ENCODE measurements around the gene PIMREG. TPM values are rescaled to one million over a fixed set of nuclear protein-coding genes. Genes with fewer than 3 reads are reported as not detected.

PIMREG gene
- polyA plus RNA-seq, 1 donor (not counting 4 experiments of a cell fraction or from before 2014, with no cell fraction given), result 7.5 TPM

DNA sequence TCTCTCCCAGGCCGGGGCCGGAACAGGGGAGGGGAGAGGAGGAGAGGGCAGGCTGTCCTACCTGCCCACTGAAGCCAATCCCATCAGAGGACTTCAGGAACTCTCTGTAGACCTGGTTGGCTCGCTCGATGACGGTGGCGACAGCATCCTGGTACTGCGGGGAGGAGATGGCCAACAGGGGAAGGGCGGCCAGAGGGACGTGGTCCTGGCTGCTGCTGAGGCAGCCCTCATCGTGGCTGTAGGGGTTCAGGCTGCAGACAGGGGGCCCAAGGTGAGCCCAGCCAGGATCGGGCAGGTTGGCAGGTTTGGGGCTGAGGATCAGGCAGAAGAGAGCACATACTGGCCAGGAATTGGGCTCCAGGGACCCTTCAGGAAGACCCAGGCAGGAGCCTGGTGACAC, 34.2 kb downstream of the PIMREG start:
- Histone ChIP-seq H2AFZ (ENCODE audit: control insufficient read depth, low read length) (no peak overlapping the region), H3K79me2 (ENCODE audit: control insufficient read depth, insufficient read depth, low read length) (no peaks in the 10 kb centered on the region), H3K9ac (ENCODE audit: control insufficient read depth, extremely low read depth, insufficient read depth, low read length) (no peak overlapping the region), H3K9me3 (ENCODE audit: control insufficient read depth, low read depth, low read length) (no peaks in the 10 kb centered on the region), H3K4me3 (ENCODE audit: control insufficient read depth in 2 of 3, extremely low read depth in 1 of 3, insufficient read depth in 2 of 3, low read depth in 1 of 3, low read length in 3 of 3) (no peak overlapping the region), H3K4me2 (ENCODE audit: control insufficient read depth, extremely low read depth, insufficient read depth, low read depth, low read length) (no peak overlapping the region), H3K9me1 (ENCODE audit: control insufficient read depth, extremely low read depth, insufficient read depth, low read length) (peaks cover 2% of the 10 kb centered on the region), H3K36me3 (ENCODE audit: control insufficient read depth in 2 of 2, extremely low read depth in 1 of 2, insufficient read depth in 2 of 2, low read length in 2 of 2) (peaks cover 0 to 3% of the 10 kb centered on the region in 2 experiments), H4K20me1 (ENCODE audit: control insufficient read depth, extremely low read depth, insufficient read depth, low read length) (no peaks in the 10 kb centered on the region), H3K4me1 (ENCODE audit: control insufficient read depth, extremely low read depth, insufficient read depth, low read length) (peaks cover 29% of the 10 kb centered on the region), H3K27ac (ENCODE audit: control insufficient read depth, insufficient read depth, low read length) (no peak overlapping the region), H3K27me3 (ENCODE audit: control insufficient read depth, extremely low read depth, insufficient read depth, low read length) (no peaks in the 10 kb centered on the region)
- TF ChIP-seq, protein P1, sequence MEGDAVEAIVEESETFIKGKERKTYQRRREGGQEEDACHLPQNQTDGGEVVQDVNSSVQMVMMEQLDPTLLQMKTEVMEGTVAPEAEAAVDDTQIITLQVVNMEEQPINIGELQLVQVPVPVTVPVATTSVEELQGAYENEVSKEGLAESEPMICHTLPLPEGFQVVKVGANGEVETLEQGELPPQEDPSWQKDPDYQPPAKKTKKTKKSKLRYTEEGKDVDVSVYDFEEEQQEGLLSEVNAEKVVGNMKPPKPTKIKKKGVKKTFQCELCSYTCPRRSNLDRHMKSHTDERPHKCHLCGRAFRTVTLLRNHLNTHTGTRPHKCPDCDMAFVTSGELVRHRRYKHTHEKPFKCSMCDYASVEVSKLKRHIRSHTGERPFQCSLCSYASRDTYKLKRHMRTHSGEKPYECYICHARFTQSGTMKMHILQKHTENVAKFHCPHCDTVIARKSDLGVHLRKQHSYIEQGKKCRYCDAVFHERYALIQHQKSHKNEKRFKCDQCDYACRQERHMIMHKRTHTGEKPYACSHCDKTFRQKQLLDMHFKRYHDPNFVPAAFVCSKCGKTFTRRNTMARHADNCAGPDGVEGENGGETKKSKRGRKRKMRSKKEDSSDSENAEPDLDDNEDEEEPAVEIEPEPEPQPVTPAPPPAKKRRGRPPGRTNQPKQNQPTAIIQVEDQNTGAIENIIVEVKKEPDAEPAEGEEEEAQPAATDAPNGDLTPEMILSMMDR (optimal IDR thresholded peaks at IDR 0.05 in 1 of 3, IDR thresholded peaks at IDR 0.05 in 1 of 3, conservative IDR thresholded peaks at IDR 0.05 in 1 of 3; ENCODE audit: extremely low read depth in 1 of 3, insufficient read depth in 2 of 3, low read length in 3 of 3), result no peak
- TF ChIP-seq EZH2 (IDR thresholded peaks at IDR 0.05; ENCODE audit: low read length), result no peak
- FAIRE-seq, result no peak
- dilution Hi-C loops (cut with MboI; ENCODE audit: extremely low pct_ligation_motif_present, low sequenced_read_pairs), result no loop called here
- DNase-seq (ENCODE audit: low read depth, low spot score), result no peak

DNA sequence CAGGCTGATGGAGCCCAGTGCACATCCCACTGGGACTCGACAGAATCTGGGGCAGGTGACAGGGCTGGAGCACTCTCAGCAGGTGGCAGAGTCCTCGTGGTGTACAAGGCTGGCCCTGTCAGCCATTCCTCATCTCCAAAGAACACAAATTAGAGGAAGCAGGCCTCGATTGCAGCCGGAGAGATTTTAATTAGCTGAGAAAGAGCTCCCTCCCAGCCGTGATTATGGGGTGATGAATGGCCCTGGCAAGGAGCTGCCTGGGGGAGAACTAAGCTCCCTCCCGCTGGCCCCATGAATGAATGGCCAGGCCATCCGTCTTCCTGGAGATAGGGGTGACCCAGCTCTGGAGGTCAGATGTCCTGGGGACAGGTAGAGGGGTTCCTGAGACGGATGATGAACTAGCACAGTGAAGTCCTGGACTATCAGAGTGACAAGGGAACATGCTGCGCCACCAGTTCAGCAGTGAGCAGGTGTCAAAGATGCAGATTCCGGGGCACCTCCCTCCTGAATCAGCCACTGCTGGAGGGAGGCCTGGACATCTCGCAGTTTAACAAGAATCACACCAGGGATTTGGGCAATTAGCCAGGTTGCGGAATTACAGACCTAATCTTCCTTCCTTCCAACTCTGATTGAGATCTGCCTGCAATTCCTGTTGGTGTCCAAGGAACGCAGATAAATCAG, 35.5 kb downstream of the PIMREG start:
- no peak overlapping the region for H3K4me2 ChIP-seq (ENCODE audit: control insufficient read depth, extremely low read depth, insufficient read depth, low read depth, low read length)
- no peak overlapping the region for H3K27ac ChIP-seq (ENCODE audit: control insufficient read depth, insufficient read depth, low read length)
- no peaks in the 10 kb centered on the region for H4K20me1 ChIP-seq (ENCODE audit: control insufficient read depth, extremely low read depth, insufficient read depth, low read length)
- peaks cover 23% of the 10 kb centered on the region for H3K4me1 ChIP-seq (ENCODE audit: control insufficient read depth, extremely low read depth, insufficient read depth, low read length)
- FAIRE-seq (no peak), DNase-seq (ENCODE audit: low read depth, low spot score) (no peak)
- H3K9me3 ChIP-seq (ENCODE audit: control insufficient read depth, low read depth, low read length), result no peaks in the 10 kb centered on the region
- dilution Hi-C loops (cut with MboI; ENCODE audit: extremely low pct_ligation_motif_present, low sequenced_read_pairs), result no loop called here
- H3K9ac ChIP-seq (ENCODE audit: control insufficient read depth, extremely low read depth, insufficient read depth, low read length), result no peak overlapping the region
- no peak overlapping the region for H2AFZ ChIP-seq (ENCODE audit: control insufficient read depth, low read length)
- no peak overlapping the region for H3K4me3 ChIP-seq (ENCODE audit: control insufficient read depth in 2 of 3, extremely low read depth in 1 of 3, insufficient read depth in 2 of 3, low read depth in 1 of 3, low read length in 3 of 3)
- no peaks in the 10 kb centered on the region for H3K79me2 ChIP-seq (ENCODE audit: control insufficient read depth, insufficient read depth, low read length)
- peaks cover 2% of the 10 kb centered on the region for H3K9me1 ChIP-seq (ENCODE audit: control insufficient read depth, extremely low read depth, insufficient read depth, low read length)
- peaks cover 4 to 5% of the 10 kb centered on the region in 2 experiments for H3K36me3 ChIP-seq (ENCODE audit: control insufficient read depth in 2 of 2, extremely low read depth in 1 of 2, insufficient read depth in 2 of 2, low read length in 2 of 2)
- no peaks in the 10 kb centered on the region for H3K27me3 ChIP-seq (ENCODE audit: control insufficient read depth, extremely low read depth, insufficient read depth, low read length)
- TF ChIP-seq, protein P1 (optimal IDR thresholded peaks at IDR 0.05 in 1 of 3, IDR thresholded peaks at IDR 0.05 in 1 of 3, conservative IDR thresholded peaks at IDR 0.05 in 1 of 3; ENCODE audit: extremely low read depth in 1 of 3, insufficient read depth in 2 of 3, low read length in 3 of 3), result no peak
- no peak for TF ChIP-seq EZH2 (IDR thresholded peaks at IDR 0.05; ENCODE audit: low read length)
